Muscle of leg (tissue), 11 donors: ENCODE results near the gene MBNL1. TPM values are rescaled to one million over a fixed set of nuclear protein-coding genes. Genes with fewer than 3 reads are reported as not detected.

Experiments used
- DNase-seq: peaks from one replicate; pipeline ENCODE4 v3.0.0; 2013
- H3K27ac ChIP-seq: one replicate; pipeline ENCODE4 v1.5.1; 2013; ENCODE audit warnings: mild to moderate bottlenecking, low read length, control low read depth
- H3K27me3 ChIP-seq: one replicate; pipeline ENCODE4 v1.6.1; 2013; ENCODE audit warnings: low read length; ENCODE audit not compliant: control insufficient read depth, insufficient read depth
- H3K36me3 ChIP-seq: one replicate; pipeline ENCODE4 v1.6.1; 2013; ENCODE audit warnings: low read length; ENCODE audit not compliant: control insufficient read depth, insufficient read depth
- H3K4me1 ChIP-seq: one replicate; pipeline ENCODE4 v1.6.1; 2013; ENCODE audit warnings: low read length; ENCODE audit not compliant: control insufficient read depth, insufficient read depth
- H3K4me3 ChIP-seq: one replicate; pipeline ENCODE4 v1.5.1; 2013; ENCODE audit warnings: low read length, control low read depth
- H3K9me3 ChIP-seq: replicated peaks from 2 replicates; pipeline ENCODE4 v1.6.1; 2013; ENCODE audit warnings: low read depth, low read length; ENCODE audit not compliant: control insufficient read depth
- WGBS: methylation state at CpG from one replicate; pipeline ENCODE4 v1.1.5; 2013; ENCODE audit warnings: missing lambda C conversion rate; ENCODE audit not compliant: insufficient coverage; 5-methylcytosine and 5-hydroxymethylcytosine counted together
- polyA plus RNA-seq, 8 donors: library from polyadenylated mRNA; unstranded; fragments of 120-200 nt; gene quantifications; one replicate each; pipeline versions ENCODE4 v1.2.1 to v1.2.3, GENCODE V29; 2013; ENCODE audit warnings: inconsistent platforms in 1 of 8, low replicate concordance in 1 of 8; ENCODE audit not compliant: insufficient read length in 8 of 8, insufficient read depth in 1 of 8
- total RNA-seq: library from RNA; stranded (reverse); fragments of 120-200 nt; gene quantifications from one replicate; pipeline ENCODE4 v1.2.4, GENCODE V29; 2013

Gene MBNL1
- total and polyA plus RNA-seq, 9 donors: 37.6 to 87.4 (median 51.5) TPM

- DNase-seq: no peak
- WGBS: no CpG with 5 or more reads among the region's 3 CpGs
Measured at GRCh38 chr3:152380043-152380442, 111.3 kb downstream of the MBNL1 start.

GRCh38 chr3:152381881-152382295 is 113.2 kb downstream of the MBNL1 start:
- H3K9me3 ChIP-seq: no peaks in the 10 kb centered on the region
- H3K4me3 ChIP-seq: no peak overlapping the region
- DNase-seq: peak; percentile 34
- peaks cover 3% of the 10 kb centered on the region for H3K36me3 ChIP-seq
- H3K27me3 ChIP-seq: no peaks in the 10 kb centered on the region
- peak overlapping the region; percentile 62 for H3K27ac ChIP-seq
- no CpG with 5 or more reads among the region's 2 CpGs for WGBS
- H3K4me1 ChIP-seq: no peaks in the 10 kb centered on the region

More at GRCh38 chr3:152380043-152380442, 111.3 kb downstream of the MBNL1 start:
- Histone ChIP-seq H3K4me1 (no peaks in the 10 kb centered on the region), H3K36me3 (peaks cover 3% of the 10 kb centered on the region), H3K27me3 (no peaks in the 10 kb centered on the region), H3K4me3 (no peak overlapping the region), H3K27ac (no peak overlapping the region), H3K9me3 (no peaks in the 10 kb centered on the region)

GRCh38 chr3:152382312-152383135 is 113.8 kb downstream of the MBNL1 start:
- Histone ChIP-seq H3K27ac (peak overlapping the region; percentile 62), H3K36me3 (peaks cover 3% of the 10 kb centered on the region), H3K4me3 (no peak overlapping the region), H3K27me3 (no peaks in the 10 kb centered on the region), H3K4me1 (no peaks in the 10 kb centered on the region), H3K9me3 (no peaks in the 10 kb centered on the region)
- WGBS: no CpG with 5 or more reads among the region's 9 CpGs
- DNase-seq: peak; percentile 37

GRCh38 chr3:152383136-152383606 is 114.4 kb downstream of the MBNL1 start:
- DNase-seq: no peak
- peaks cover 3% of the 10 kb centered on the region for H3K36me3 ChIP-seq
- no peak overlapping the region for H3K4me3 ChIP-seq
- no peaks in the 10 kb centered on the region for H3K9me3 ChIP-seq
- no peaks in the 10 kb centered on the region for H3K4me1 ChIP-seq
- 33% methylated on average over 1 of the region's 1 CpG for WGBS
- no peaks in the 10 kb centered on the region for H3K27me3 ChIP-seq
- H3K27ac ChIP-seq: peak overlapping the region; percentile 62

- Histone ChIP-seq H3K27me3 (no peaks in the 10 kb centered on the region), H3K4me3 (no peak overlapping the region), H3K9me3 (no peaks in the 10 kb centered on the region), H3K4me1 (no peaks in the 10 kb centered on the region), H3K27ac (no peak overlapping the region), H3K36me3 (no peaks in the 10 kb centered on the region)
- DNase-seq: no peak
Measured at GRCh38 chr3:152384412-152384811, 115.7 kb downstream of the MBNL1 start.

GRCh38 chr3:152385761-152386160 is 117.0 kb downstream of the MBNL1 start:
- WGBS: no CpG with 5 or more reads among the region's 1 CpG
- H3K4me3 ChIP-seq: no peak overlapping the region
- no peak overlapping the region for H3K27ac ChIP-seq
- no peaks in the 10 kb centered on the region for H3K36me3 ChIP-seq
- H3K9me3 ChIP-seq: no peaks in the 10 kb centered on the region
- peak; percentile 33 for DNase-seq
- no peaks in the 10 kb centered on the region for H3K4me1 ChIP-seq
- no peaks in the 10 kb centered on the region for H3K27me3 ChIP-seq

GRCh38 chr3:152386208-152386607 is 117.5 kb downstream of the MBNL1 start:
- no peaks in the 10 kb centered on the region for H3K4me1 ChIP-seq
- DNase-seq: no peak
- no peak overlapping the region for H3K27ac ChIP-seq
- no peaks in the 10 kb centered on the region for H3K36me3 ChIP-seq
- no peak overlapping the region for H3K4me3 ChIP-seq
- no peaks in the 10 kb centered on the region for H3K27me3 ChIP-seq
- H3K9me3 ChIP-seq: no peaks in the 10 kb centered on the region

- no peaks in the 10 kb centered on the region for H3K27me3 ChIP-seq
- no peak for DNase-seq
- H3K9me3 ChIP-seq: no peaks in the 10 kb centered on the region
- no peak overlapping the region for H3K4me3 ChIP-seq
- H3K4me1 ChIP-seq: peaks cover 2% of the 10 kb centered on the region
- H3K27ac ChIP-seq: no peak overlapping the region
- no peaks in the 10 kb centered on the region for H3K36me3 ChIP-seq
- WGBS: no CpG with 5 or more reads among the region's 1 CpG
Measured at GRCh38 chr3:152388631-152389030, 119.9 kb downstream of the MBNL1 start.

GRCh38 chr3:152389316-152389934 is 120.7 kb downstream of the MBNL1 start:
- Histone ChIP-seq H3K36me3 (no peaks in the 10 kb centered on the region), H3K27me3 (no peaks in the 10 kb centered on the region), H3K27ac (no peak overlapping the region), H3K4me1 (peaks cover 2% of the 10 kb centered on the region), H3K9me3 (no peaks in the 10 kb centered on the region), H3K4me3 (no peak overlapping the region)
- DNase-seq: no peak
- 96% methylated on average over 4 of the region's 6 CpGs for WGBS

GRCh38 chr3:152390647-152391046 is 121.9 kb downstream of the MBNL1 start:
- Histone ChIP-seq H3K4me3 (no peak overlapping the region), H3K36me3 (peaks cover 2% of the 10 kb centered on the region), H3K9me3 (no peaks in the 10 kb centered on the region), H3K27me3 (no peaks in the 10 kb centered on the region), H3K4me1 (peaks cover 2% of the 10 kb centered on the region), H3K27ac (no peak overlapping the region)
- no peak for DNase-seq
- WGBS: no CpG with 5 or more reads among the region's 2 CpGs
